ENCODE measurements around the gene DENND1A.

GRCh38 chr9:123739387-123739786 is 190.5 kb downstream of the DENND1A start:
- TF ChIP-seq, protein P1, sequence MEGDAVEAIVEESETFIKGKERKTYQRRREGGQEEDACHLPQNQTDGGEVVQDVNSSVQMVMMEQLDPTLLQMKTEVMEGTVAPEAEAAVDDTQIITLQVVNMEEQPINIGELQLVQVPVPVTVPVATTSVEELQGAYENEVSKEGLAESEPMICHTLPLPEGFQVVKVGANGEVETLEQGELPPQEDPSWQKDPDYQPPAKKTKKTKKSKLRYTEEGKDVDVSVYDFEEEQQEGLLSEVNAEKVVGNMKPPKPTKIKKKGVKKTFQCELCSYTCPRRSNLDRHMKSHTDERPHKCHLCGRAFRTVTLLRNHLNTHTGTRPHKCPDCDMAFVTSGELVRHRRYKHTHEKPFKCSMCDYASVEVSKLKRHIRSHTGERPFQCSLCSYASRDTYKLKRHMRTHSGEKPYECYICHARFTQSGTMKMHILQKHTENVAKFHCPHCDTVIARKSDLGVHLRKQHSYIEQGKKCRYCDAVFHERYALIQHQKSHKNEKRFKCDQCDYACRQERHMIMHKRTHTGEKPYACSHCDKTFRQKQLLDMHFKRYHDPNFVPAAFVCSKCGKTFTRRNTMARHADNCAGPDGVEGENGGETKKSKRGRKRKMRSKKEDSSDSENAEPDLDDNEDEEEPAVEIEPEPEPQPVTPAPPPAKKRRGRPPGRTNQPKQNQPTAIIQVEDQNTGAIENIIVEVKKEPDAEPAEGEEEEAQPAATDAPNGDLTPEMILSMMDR (IDR thresholded peaks at IDR 0.05) = no peak
- TF ChIP-seq POLR2AphosphoS5 (IDR thresholded peaks at IDR 0.05) (no peak), EP300 (IDR thresholded peaks at IDR 0.05) (no peak)
